CD4-positive, alpha-beta T cell (primary cell): ENCODE measurements around the gene ANKH. TPM values are rescaled to one million over a fixed set of nuclear protein-coding genes. Genes with fewer than 3 reads are reported as not detected.

ENCODE experiments used
- ATAC-seq: fragments of 200-7000 bp; cut with Tn5 transposase; one replicate; pipeline ENCODE4 v1.10.0; 2022; ENCODE audit warnings: mild to moderate bottlenecking; ENCODE audit not compliant: poor library complexity
- CTCF ChIA-PET: fragments of 350-600 bp; sonication (Branson Sonifier 250); formaldehyde crosslinking; loops from one replicate; lab custom pipeline; 2021; ENCODE audit warnings: antibody characterized with exemption, inconsistent platforms; lab: Charles Lee
- POLR2A ChIA-PET: fragments of 350-600 bp; sonication (Branson Sonifier 250); formaldehyde crosslinking; loops from one replicate; lab custom pipeline; 2021; ENCODE audit warnings: antibody characterized with exemption, inconsistent platforms; lab: Charles Lee
- DNase-seq, 14 experiments: peaks; one replicate each; pipeline ENCODE4 v3.0.0-alpha.2; 2013 to 2020; ENCODE audit warnings: mixed read lengths in 2 of 14
- H3K27ac ChIP-seq, 2 donors: one replicate each; pipeline versions ENCODE4 v1.5.1 to v1.7.0; 2013; ENCODE audit warnings: low read length in 2 of 2, low read depth in 1 of 2, mild to moderate bottlenecking in 1 of 2
- H3K27me3 ChIP-seq, 2 experiments: 1 replicate in 1 of 2; 2 replicates in 1 of 2; pipeline versions ENCODE4 v1.6.1 to v1.7.0; 2013; ENCODE audit warnings: low read length in 2 of 2, control low read depth in 1 of 2, mild to moderate bottlenecking in 1 of 2, moderate library complexity in 1 of 2; ENCODE audit not compliant: insufficient read depth in 2 of 2, control insufficient read depth in 1 of 2
- H3K36me3 ChIP-seq: one replicate; pipeline ENCODE4 v1.6.1; 2013; ENCODE audit warnings: low read length, control low read depth; ENCODE audit not compliant: insufficient read depth
- H3K4me1 ChIP-seq: one replicate; pipeline ENCODE4 v1.6.1; 2013; ENCODE audit warnings: low read length, control low read depth; ENCODE audit not compliant: insufficient read depth
- H3K4me3 ChIP-seq: one replicate; pipeline ENCODE4 v1.5.1; 2013; ENCODE audit warnings: mild to moderate bottlenecking, low read length, moderate library complexity
- H3K9me3 ChIP-seq, 2 experiments: 1 replicate in 1 of 2; 2 replicates in 1 of 2; pipeline versions ENCODE4 v1.6.1 to v1.7.0; 2013; ENCODE audit warnings: low read length in 2 of 2, mild to moderate bottlenecking in 2 of 2, control low read depth in 1 of 2, moderate library complexity in 1 of 2; ENCODE audit not compliant: control insufficient read depth in 1 of 2, insufficient read depth in 1 of 2
- H3K27ac Mint-ChIP-seq: one replicate; pipeline ENCODE4 v1.8.0; 2020; ENCODE audit warnings: mixed read lengths
- H3K27me3 Mint-ChIP-seq: one replicate; pipeline ENCODE4 v1.8.0; 2021; ENCODE audit warnings: mixed read lengths
- H3K36me3 Mint-ChIP-seq: one replicate; pipeline ENCODE4 v1.8.0; 2021; ENCODE audit warnings: low read depth, mixed read lengths
- H3K4me1 Mint-ChIP-seq: one replicate; pipeline ENCODE4 v1.8.0; 2021; ENCODE audit warnings: low read depth, mixed read lengths
- H3K4me3 Mint-ChIP-seq: one replicate; pipeline ENCODE4 v1.8.0; 2020; ENCODE audit warnings: mild to moderate bottlenecking, mixed read lengths
- H3K9me3 Mint-ChIP-seq: one replicate; pipeline ENCODE4 v1.8.0; 2020; ENCODE audit warnings: mixed read lengths
- CTCF ChIP-seq: fragments of 200-600 bp; IDR thresholded peaks from one replicate; pipeline ENCODE4 v1.8.0; 2022; ENCODE audit warnings: antibody characterized with exemption, mild to moderate bottlenecking
- intact Hi-C, 2 experiments: fragments of 100-400 bp; cut with DNase I in 1 of 2; cut with micrococcal nuclease in 1 of 2; formaldehyde crosslinking; loops; one replicate each; pipeline versions ENCODE4 v1.15.1 to v1.9.0; 2023 to 2025; cut with DNase I, micrococcal nuclease
- total RNA-seq, 174 experiments: library from RNA in 2 of 174; stranded (reverse) in 2 of 174; gene quantifications; one replicate each; pipeline ENCODE4 v1.2.3 and lab custom pipeline; 2021 to 2026

Gene ANKH
- total RNA-seq, 2 experiments from 2014 or later: 69.5 to 72.3 TPM

GRCh38 chr5:14762549-14763216, 108.9 kb downstream of the ANKH start:
- Mint-ChIP-seq H3K4me1 (peaks cover 8% of the 10 kb centered on the region), H3K9me3 (no peaks in the 10 kb centered on the region)
- POLR2A ChIA-PET: no interaction called here

GRCh38 chr5:14760548-14761002, 111.0 kb downstream of the ANKH start:
- Mint-ChIP-seq H3K27ac (no peak overlapping the region), H3K4me3 (no peak overlapping the region), H3K27me3 (no peaks in the 10 kb centered on the region), H3K36me3 (peaks cover 61% of the 10 kb centered on the region), H3K9me3 (no peaks in the 10 kb centered on the region), H3K4me1 (peaks cover 4% of the 10 kb centered on the region)
- H3K27ac ChIP-seq: no peak overlapping the region
- H3K4me3 ChIP-seq: no peak overlapping the region
- no peaks in the 10 kb centered on the region for H3K9me3 ChIP-seq
- ChIA-PET POLR2A (no interaction called here), CTCF (no interaction called here)
- DNase-seq: no peak
- no peaks in the 10 kb centered on the region for H3K4me1 ChIP-seq
- H3K36me3 ChIP-seq: peaks cover 19% of the 10 kb centered on the region
- intact Hi-C loops: no loop called here
- ATAC-seq: no peak
- no peak for TF ChIP-seq CTCF
- no peaks in the 10 kb centered on the region for H3K27me3 ChIP-seq

More at GRCh38 chr5:14762549-14763216, 108.9 kb downstream of the ANKH start:
- TF ChIP-seq CTCF: no peak
- no peak overlapping the region for H3K27ac ChIP-seq
- ATAC-seq (no peak), DNase-seq (no peak)
- H3K9me3 ChIP-seq: no peaks in the 10 kb centered on the region
- peaks cover 11% of the 10 kb centered on the region for H3K36me3 ChIP-seq
- no peaks in the 10 kb centered on the region for H3K4me1 ChIP-seq
- CTCF ChIA-PET: interaction anchor here (1.3 kb wide), 2 partner anchors 36 to 240 kb away, joined by 3 to 4 read pairs; no protein-coding TSS in a partner anchor
- H3K27me3 ChIP-seq: no peaks in the 10 kb centered on the region
- no peak overlapping the region for H3K4me3 ChIP-seq
- peaks cover 60% of the 10 kb centered on the region for H3K36me3 Mint-ChIP-seq
- intact Hi-C loops: no loop called here
- no peak overlapping the region for H3K4me3 Mint-ChIP-seq
- no peak overlapping the region for H3K27ac Mint-ChIP-seq
- no peaks in the 10 kb centered on the region for H3K27me3 Mint-ChIP-seq

- ATAC-seq (no peak), DNase-seq (no peak)
- H3K27ac Mint-ChIP-seq: no peak overlapping the region
- no peak for TF ChIP-seq CTCF
- no peaks in the 10 kb centered on the region for H3K9me3 ChIP-seq
- H3K27me3 Mint-ChIP-seq: no peaks in the 10 kb centered on the region
- no peak overlapping the region for H3K4me3 Mint-ChIP-seq
- H3K9me3 Mint-ChIP-seq: no peaks in the 10 kb centered on the region
- ChIA-PET CTCF (no interaction called here), POLR2A (no interaction called here)
- no peak overlapping the region for H3K4me3 ChIP-seq
- peaks cover 20% of the 10 kb centered on the region for H3K36me3 ChIP-seq
- intact Hi-C loops: no loop called here
- no peaks in the 10 kb centered on the region for H3K27me3 ChIP-seq
- no peaks in the 10 kb centered on the region for H3K4me1 ChIP-seq
- H3K36me3 Mint-ChIP-seq: peaks cover 60% of the 10 kb centered on the region
- H3K27ac ChIP-seq: no peak overlapping the region
- H3K4me1 Mint-ChIP-seq: peaks cover 4% of the 10 kb centered on the region
These were observed 111.6 kb downstream of the ANKH start for GRCh38 chr5:14759744-14760547.
